ENCODE data around the gene TDRD6. TPM values are rescaled to one million over a fixed set of nuclear protein-coding genes. Genes with fewer than 3 reads are reported as not detected.
"Not testable (repeated sequence)": the region's sequence is repeated elsewhere in the genome, so short reads cannot be mapped to it uniquely, and the experiment has no call there.

The TDRD6 gene
- total RNA-seq, 1 experiment from 2014 or later = not detected

- H3K27me3 ChIP-seq (replicated peaks) = peaks cover 7% of the 10 kb centered on the region; the same call in 1 of the 2 replicates
- no peak overlapping the region for H3K27ac ChIP-seq
- no peaks in the 10 kb centered on the region for H3K4me1 ChIP-seq (replicated peaks)
Measured at GRCh38 chr6:46743425-46744158, 55.9 kb downstream of the TDRD6 start.

GRCh38 chr6:46744159-46744725 is 56.6 kb downstream of the TDRD6 start:
- not testable (repeated sequence) for H3K36me3 ChIP-seq

More at GRCh38 chr6:46743425-46744158, 55.9 kb downstream of the TDRD6 start:
- no peaks in the 10 kb centered on the region for H3K9me3 ChIP-seq (replicated peaks)
- H3K36me3 ChIP-seq = no peaks in the 10 kb centered on the region
- no peak overlapping the region for H3K4me3 ChIP-seq
- no peak for DNase-seq (ENCODE audit: low read depth in 1 of 2, low spot score in 2 of 2)

GRCh38 chr6:46745973-46746372 is 58.3 kb downstream of the TDRD6 start:
- H3K4me3 ChIP-seq = no peak overlapping the region
- no peaks in the 10 kb centered on the region for H3K27me3 ChIP-seq (replicated peaks)
- no peak for DNase-seq (ENCODE audit: low read depth in 1 of 2, low spot score in 2 of 2)

More at GRCh38 chr6:46744159-46744725, 56.6 kb downstream of the TDRD6 start:
- not testable (repeated sequence) for H3K9me3 ChIP-seq (replicated peaks); H3K27me3 ChIP-seq (replicated peaks); H3K27ac ChIP-seq; H3K4me1 ChIP-seq (replicated peaks); DNase-seq (ENCODE audit: low read depth in 1 of 2, low spot score in 2 of 2); H3K4me3 ChIP-seq

GRCh38 chr6:46746696-46747095 is 59.0 kb downstream of the TDRD6 start, which contains the start of gene ANKRD66:
TSS of gene ANKRD66 (plus strand) at chr6:46746933. CDS start at chr6:46751949, 5,016 bp downstream.
- DNase-seq (ENCODE audit: low read depth in 1 of 2, low spot score in 2 of 2) = no peak
- Histone ChIP-seq H3K4me1 (replicated peaks) (no peaks in the 10 kb centered on the region), H3K4me3 (no peak within 1 kb of the TSS), H3K27me3 (replicated peaks) (no peaks in the 10 kb centered on the region), H3K36me3 (no peaks in the 10 kb centered on the region), H3K27ac (no peak within 1 kb of the TSS), H3K9me3 (replicated peaks) (no peaks in the 10 kb centered on the region)

More at GRCh38 chr6:46745973-46746372, 58.3 kb downstream of the TDRD6 start:
- no peak overlapping the region for H3K27ac ChIP-seq
- H3K4me1 ChIP-seq (replicated peaks) = no peaks in the 10 kb centered on the region
- no peaks in the 10 kb centered on the region for H3K36me3 ChIP-seq
- H3K9me3 ChIP-seq (replicated peaks) = no peaks in the 10 kb centered on the region

- DNase-seq (ENCODE audit: low read depth in 1 of 2, low spot score in 2 of 2) = no peak
Measured at GRCh38 chr6:46748940-46749503, 61.3 kb downstream of the TDRD6 start.

GRCh38 chr6:46749731-46750130 is 62.0 kb downstream of the TDRD6 start:
- Histone ChIP-seq H3K4me3 (no peak overlapping the region), H3K9me3 (replicated peaks) (no peaks in the 10 kb centered on the region), H3K27me3 (replicated peaks) (0 out of 2 replicates have a peak, but pooled peaks cover 2% of the 10 kb centered on the region), H3K27ac (no peak overlapping the region), H3K36me3 (no peaks in the 10 kb centered on the region), H3K4me1 (replicated peaks) (no peaks in the 10 kb centered on the region)
- no peak for DNase-seq (ENCODE audit: low read depth in 1 of 2, low spot score in 2 of 2)

More at GRCh38 chr6:46748940-46749503, 61.3 kb downstream of the TDRD6 start:
- Histone ChIP-seq H3K4me3 (no peak overlapping the region), H3K9me3 (replicated peaks) (no peaks in the 10 kb centered on the region), H3K27ac (no peak overlapping the region), H3K36me3 (no peaks in the 10 kb centered on the region), H3K27me3 (replicated peaks) (0 out of 2 replicates have a peak, but pooled peaks cover 2% of the 10 kb centered on the region), H3K4me1 (replicated peaks) (no peaks in the 10 kb centered on the region)

- no peaks in the 10 kb centered on the region for H3K9me3 ChIP-seq (replicated peaks)
- no peaks in the 10 kb centered on the region for H3K36me3 ChIP-seq
- H3K4me1 ChIP-seq (replicated peaks) = no peaks in the 10 kb centered on the region
- H3K27ac ChIP-seq = no peak overlapping the region
- H3K4me3 ChIP-seq = no peak overlapping the region
- 0 out of 2 replicates have a peak, but pooled peaks cover 5% of the 10 kb centered on the region for H3K27me3 ChIP-seq (replicated peaks)
- DNase-seq (ENCODE audit: low read depth in 1 of 2, low spot score in 2 of 2) = no peak
Measured at GRCh38 chr6:46751658-46752057, 64.0 kb downstream of the TDRD6 start.

Other genes starting within 250 kb of the TDRD6 start
- gene RCAN2, start 196.4 kb upstream of the TDRD6 start, total RNA-seq (2014; rRNA removed; shearing (Covaris generic)) = 19.6 and 20.8 TPM in 2 replicates
- gene CYP39A1, start 35.1 kb upstream of the TDRD6 start, total RNA-seq (2014; rRNA removed; shearing (Covaris generic)) = 1.6 and 2.1 TPM in 2 replicates
- 1.5 TPM in 1 of 2 replicates, not detected in the other for gene SLC25A27, start 34.9 kb upstream of the TDRD6 start, total RNA-seq (2014; rRNA removed; shearing (Covaris generic))
- not detected in 2 replicates for gene PLA2G7, start 47.5 kb downstream of the TDRD6 start, total RNA-seq (2014; rRNA removed; shearing (Covaris generic))
- gene ANKRD66, start 59.0 kb downstream of the TDRD6 start, total RNA-seq (2014; rRNA removed; shearing (Covaris generic)) = not detected in 2 replicates
- gene MEP1A, start 105.5 kb downstream of the TDRD6 start, total RNA-seq (2014; rRNA removed; shearing (Covaris generic)) = 0.08 and 1.0 TPM in 2 replicates
- gene ADGRF5, start 234.1 kb downstream of the TDRD6 start, total RNA-seq (2014; rRNA removed; shearing (Covaris generic)) = not detected in 2 replicates

Measured in SJSA1 (cell line).